HCT116 (cell line): ENCODE measurements around the gene ATP8B3. TPM values are rescaled to one million over a fixed set of nuclear protein-coding genes. Genes with fewer than 3 reads are reported as not detected.
A peak's percentile ranks its signal among the peaks of the same experiment; 100 is the strongest.

Experiments used
- ATAC-seq: fragments of 200-7000 bp; cut with Tn5 transposase; 2 replicates; pipeline ENCODE4 v1.9.1; 2020; ENCODE audit warnings: mild to moderate bottlenecking, moderate library complexity
- BruUV-seq: library from RNA; stranded (reverse); fragments of 400-500 nt; replicated peaks from 2 replicates; lab custom pipeline; 2021; lab: Mats Ljungman, UMichigan
- CTCF ChIA-PET: fragments of 300-600 bp; sonication (Branson Sonifier 250); formaldehyde crosslinking; loops from one replicate; lab custom pipeline; 2021; ENCODE audit warnings: antibody characterized with exemption; lab: Charles Lee
- POLR2A ChIA-PET: fragments of 300-600, 350-600 bp; sonication (Branson Sonifier 250); formaldehyde crosslinking; loops from one replicate; lab custom pipeline; 2021; ENCODE audit warnings: antibody characterized with exemption; lab: Charles Lee
- RAD21 ChIA-PET, 2 experiments: fragments of 300-600 bp; sonication (Branson Sonifier 250); formaldehyde crosslinking; loops; one replicate each; lab custom pipeline; 2023; ENCODE audit warnings: low total read pairs in 2 of 2; ENCODE audit not compliant: uncharacterized antibody in 2 of 2, unreplicated experiment in 2 of 2, low non-redundant PET in 1 of 2; lab: Charles Lee
- DNase-seq: peaks from one replicate; pipeline ENCODE4 v3.0.0-alpha.2; 2010; ENCODE audit warnings: low read depth, low spot score
- H2AFZ ChIP-seq: fragments of 200-600 bp; shearing (Covaris generic), sonication (generic); 2 replicates; pipeline ENCODE4 v1.6.1; 2017; ENCODE audit warnings: low read depth, mixed run types, mixed read lengths, antibody characterized with exemption, low read length; ENCODE audit not compliant: poor library complexity, severe bottlenecking
- H3K27ac ChIP-seq: 2 replicates; pipeline ENCODE4 v1.5.1; 2012; ENCODE audit warnings: low read depth, low read length
- H3K27me3 ChIP-seq: fragments of 200-600 bp; sonication (generic); 2 replicates; pipeline ENCODE4 v1.6.1; 2016; ENCODE audit warnings: mixed run types, low read length, mixed read lengths; ENCODE audit not compliant: insufficient read depth
- H3K36me3 ChIP-seq, 2 experiments: fragments of 200-500 bp in 1 of 2; fragments of 200-600 bp in 1 of 2; sonication (Bioruptor generic) in 1 of 2; sonication (generic) in 1 of 2; 2 replicates each; pipeline versions ENCODE4 v1.5.1 to v1.6.1; 2014 to 2016; ENCODE audit warnings: low read length in 2 of 2, inconsistent platforms in 1 of 2, mixed read lengths in 1 of 2, mixed run types in 1 of 2; ENCODE audit not compliant: insufficient read depth in 2 of 2, control insufficient read depth in 1 of 2
- H3K4me1 ChIP-seq, 2 experiments: fragments of 200-600 bp in 1 of 2; sonication (generic) in 1 of 2; 2 replicates each; pipeline versions ENCODE4 v1.5.1 to v1.6.1; 2012 to 2017; ENCODE audit warnings: low read length in 2 of 2, inconsistent platforms in 1 of 2, mild to moderate bottlenecking in 1 of 2, mixed read lengths in 1 of 2, mixed run types in 1 of 2, moderate library complexity in 1 of 2; ENCODE audit not compliant: insufficient read depth in 2 of 2, control insufficient read depth in 1 of 2
- H3K4me2 ChIP-seq: fragments of 200-600 bp; sonication (generic); 2 replicates; pipeline ENCODE4 v1.6.1; 2017; ENCODE audit warnings: mixed run types, low read length, mixed read lengths
- H3K4me3 ChIP-seq, 2 experiments: fragments of 200-600 bp in 1 of 2; sonication (generic) in 1 of 2; replicated peaks in 1 of 2; 2 replicates each; pipeline ENCODE4 v1.5.1; 2011 to 2016; ENCODE audit warnings: low read length in 2 of 2, control low read depth in 1 of 2, low read depth in 1 of 2, mild to moderate bottlenecking in 1 of 2, mixed read lengths in 1 of 2, mixed run types in 1 of 2
- H3K79me2 ChIP-seq: fragments of 200-600 bp; sonication (generic); 2 replicates; pipeline ENCODE4 v1.6.1; 2017; ENCODE audit warnings: mild to moderate bottlenecking, mixed run types, low read length, moderate library complexity, mixed read lengths; ENCODE audit not compliant: insufficient read depth
- H3K9ac ChIP-seq: fragments of 200-600 bp; sonication (generic); 2 replicates; pipeline ENCODE4 v1.6.1; 2016; ENCODE audit warnings: low read length, mixed read lengths
- H3K9me2 ChIP-seq: fragments of 200-600 bp; sonication (generic), shearing (Covaris generic); 2 replicates; pipeline ENCODE4 v1.6.1; 2017; ENCODE audit warnings: mixed run types, mild to moderate bottlenecking, moderate library complexity; ENCODE audit not compliant: insufficient read depth
- H3K9me3 ChIP-seq, 2 experiments: fragments of 200-500 bp in 1 of 2; fragments of 200-600 bp in 1 of 2; sonication (Bioruptor generic) in 1 of 2; sonication (generic) in 1 of 2; 2 replicates each; pipeline ENCODE4 v1.6.1; 2014 to 2017; ENCODE audit warnings: low read length in 2 of 2, mixed read lengths in 2 of 2, inconsistent platforms in 1 of 2, low read depth in 1 of 2, mild to moderate bottlenecking in 1 of 2, mixed run types in 1 of 2, moderate library complexity in 1 of 2; ENCODE audit not compliant: control insufficient read depth in 1 of 2, insufficient read depth in 1 of 2
- H4K20me1 ChIP-seq: fragments of 200-600 bp; sonication (generic), shearing (Covaris generic); 2 replicates; pipeline ENCODE4 v1.6.1; 2017; ENCODE audit warnings: mixed run types, mild to moderate bottlenecking, moderate library complexity; ENCODE audit not compliant: insufficient read depth
- FOSL1 ChIP-seq: IDR thresholded peaks from 2 replicates; pipeline ENCODE4 v1.6.1; 2012; ENCODE audit warnings: low read depth
- POLR2A ChIP-seq: IDR thresholded peaks from 2 replicates; pipeline ENCODE4 v1.7.0; 2011; ENCODE audit warnings: borderline replicate concordance; ENCODE audit not compliant: insufficient read depth, insufficient read length; ENCODE audit errors: extremely low read depth
- SIN3A ChIP-seq: IDR thresholded peaks from 2 replicates; pipeline ENCODE4 v1.6.1; 2012; ENCODE audit warnings: low read depth
- TCF7L2 ChIP-seq: IDR thresholded peaks from 2 replicates; pipeline ENCODE4 v1.7.0; 2011; ENCODE audit warnings: borderline replicate concordance, inconsistent platforms; ENCODE audit not compliant: insufficient read depth, insufficient read length; ENCODE audit errors: extremely low read depth
- YY1 ChIP-seq: IDR thresholded peaks from 2 replicates; pipeline ENCODE4 v1.6.1; 2011; ENCODE audit warnings: low read length, low read depth, moderate library complexity, mild to moderate bottlenecking; ENCODE audit not compliant: insufficient replicate concordance; ENCODE audit errors: extremely low read depth
- ZNF274 ChIP-seq: fragments of 200-500 bp; sonication (Bioruptor generic); IDR thresholded peaks from 2 replicates; pipeline ENCODE4 v1.6.1; 2014; ENCODE audit warnings: mild to moderate bottlenecking, low read depth, low read length, inconsistent platforms
- intact Hi-C: fragments of 100-400 bp; cut with micrococcal nuclease; formaldehyde crosslinking; loops from 2 replicates; pipeline ENCODE4 v1.10.0; 2022
- total RNA-seq: library from RNA; stranded (reverse); gene quantifications from one replicate; pipeline ENCODE4 v1.2.1, GENCODE V29; 2021; ENCODE audit not compliant: unreplicated experiment
- TF ChIP-seq, protein P1 (sequence below): IDR thresholded peaks from 2 replicates; pipeline ENCODE4 v1.6.1; 2012; ENCODE audit warnings: low read depth

The ATP8B3 gene
- total RNA-seq, 1 experiment from 2014 or later, result 17.0 TPM

DNA sequence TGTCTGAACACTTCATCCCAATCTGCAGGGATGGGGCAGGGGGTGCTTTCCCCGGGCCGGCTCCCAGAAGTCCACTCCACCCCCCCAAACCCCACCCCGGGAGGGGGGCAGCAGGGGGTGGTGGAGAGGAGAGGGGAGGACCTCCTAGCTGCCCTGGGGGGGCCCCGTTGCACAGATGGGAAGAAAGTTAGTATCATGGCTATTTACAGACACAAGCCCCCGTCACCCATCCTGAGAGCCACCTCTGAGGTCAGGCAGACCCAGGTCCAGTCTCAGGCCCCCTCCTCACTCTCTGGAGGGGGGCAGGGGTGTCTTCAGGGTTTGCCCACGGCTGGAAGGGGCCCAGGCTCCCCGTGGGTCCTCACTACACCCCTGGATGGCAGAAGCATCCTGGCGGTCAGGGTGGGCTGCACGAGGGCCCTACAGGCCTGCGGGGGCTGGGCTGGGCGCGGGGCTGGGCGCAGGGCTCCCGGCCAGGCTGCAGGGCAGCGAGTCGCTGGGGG lies 42.0 kb upstream of the ATP8B3 start:
- no peak for TF ChIP-seq POLR2A
- TF ChIP-seq YY1, result no peak
- no peak for TF ChIP-seq SIN3A
- no peak for TF ChIP-seq ZNF274
- no peak for TF ChIP-seq FOSL1
- TF ChIP-seq, protein P1, sequence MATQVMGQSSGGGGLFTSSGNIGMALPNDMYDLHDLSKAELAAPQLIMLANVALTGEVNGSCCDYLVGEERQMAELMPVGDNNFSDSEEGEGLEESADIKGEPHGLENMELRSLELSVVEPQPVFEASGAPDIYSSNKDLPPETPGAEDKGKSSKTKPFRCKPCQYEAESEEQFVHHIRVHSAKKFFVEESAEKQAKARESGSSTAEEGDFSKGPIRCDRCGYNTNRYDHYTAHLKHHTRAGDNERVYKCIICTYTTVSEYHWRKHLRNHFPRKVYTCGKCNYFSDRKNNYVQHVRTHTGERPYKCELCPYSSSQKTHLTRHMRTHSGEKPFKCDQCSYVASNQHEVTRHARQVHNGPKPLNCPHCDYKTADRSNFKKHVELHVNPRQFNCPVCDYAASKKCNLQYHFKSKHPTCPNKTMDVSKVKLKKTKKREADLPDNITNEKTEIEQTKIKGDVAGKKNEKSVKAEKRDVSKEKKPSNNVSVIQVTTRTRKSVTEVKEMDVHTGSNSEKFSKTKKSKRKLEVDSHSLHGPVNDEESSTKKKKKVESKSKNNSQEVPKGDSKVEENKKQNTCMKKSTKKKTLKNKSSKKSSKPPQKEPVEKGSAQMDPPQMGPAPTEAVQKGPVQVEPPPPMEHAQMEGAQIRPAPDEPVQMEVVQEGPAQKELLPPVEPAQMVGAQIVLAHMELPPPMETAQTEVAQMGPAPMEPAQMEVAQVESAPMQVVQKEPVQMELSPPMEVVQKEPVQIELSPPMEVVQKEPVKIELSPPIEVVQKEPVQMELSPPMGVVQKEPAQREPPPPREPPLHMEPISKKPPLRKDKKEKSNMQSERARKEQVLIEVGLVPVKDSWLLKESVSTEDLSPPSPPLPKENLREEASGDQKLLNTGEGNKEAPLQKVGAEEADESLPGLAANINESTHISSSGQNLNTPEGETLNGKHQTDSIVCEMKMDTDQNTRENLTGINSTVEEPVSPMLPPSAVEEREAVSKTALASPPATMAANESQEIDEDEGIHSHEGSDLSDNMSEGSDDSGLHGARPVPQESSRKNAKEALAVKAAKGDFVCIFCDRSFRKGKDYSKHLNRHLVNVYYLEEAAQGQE, result no peak
- no peak for TF ChIP-seq TCF7L2
- TF ChIP-seq, all 23 proteins: peak for 0
- Histone ChIP-seq H3K9me3 (no peaks in the 10 kb centered on the region), H3K9ac (no peak overlapping the region; the same call in 1 of the 2 replicates), H3K79me2 (peaks cover 80% of the 10 kb centered on the region), H4K20me1 (peaks cover 7% of the 10 kb centered on the region; the same call in 1 of the 2 replicates), H2AFZ (no peak overlapping the region), H3K36me3 (peaks cover 0 to 7% of the 10 kb centered on the region in 2 experiments; a peak in 1 of 4 replicates), H3K27me3 (no peaks in the 10 kb centered on the region), H3K9me2 (no peaks in the 10 kb centered on the region), H3K4me1 (peaks cover 65 to 77% of the 10 kb centered on the region in 2 experiments), H3K4me3 (no peak overlapping the region), H3K4me2 (peak overlapping the region; percentile 83), H3K27ac (peak overlapping the region; percentile 88)
- ATAC-seq (no peak), DNase-seq (no peak)
- ChIA-PET RAD21 (no interaction called here), CTCF (interaction anchor here (1.4 kb wide), 1 partner anchor 11 kb away, joined by 3 read pairs; no protein-coding TSS in a partner anchor), POLR2A (no interaction called here)
- intact Hi-C loops, result no loop called here
- no TSS peak for BruUV-seq
